Lung microvascular endothelial cell (primary cell): Measurements from ENCODE around the gene NR1H3. TPM values are rescaled to one million over a fixed set of nuclear protein-coding genes. Genes with fewer than 3 reads are reported as not detected.

Source experiments
- DNase-seq, 2 donors: peaks; one replicate each; pipeline versions ENCODE4 v3.0.0 to v3.0.0-alpha.2; 2010; ENCODE audit warnings: low read depth in 2 of 2
- total RNA-seq: library from RNA; depleted of rRNA; stranded (reverse); fragments of >200 nt; gene quantifications from 2 replicates; pipeline ENCODE4 v1.2.1, GENCODE V29; 2014

Gene NR1H3
- total RNA-seq, 1 donor from 2014 or later = 29.8 TPM

DNA sequence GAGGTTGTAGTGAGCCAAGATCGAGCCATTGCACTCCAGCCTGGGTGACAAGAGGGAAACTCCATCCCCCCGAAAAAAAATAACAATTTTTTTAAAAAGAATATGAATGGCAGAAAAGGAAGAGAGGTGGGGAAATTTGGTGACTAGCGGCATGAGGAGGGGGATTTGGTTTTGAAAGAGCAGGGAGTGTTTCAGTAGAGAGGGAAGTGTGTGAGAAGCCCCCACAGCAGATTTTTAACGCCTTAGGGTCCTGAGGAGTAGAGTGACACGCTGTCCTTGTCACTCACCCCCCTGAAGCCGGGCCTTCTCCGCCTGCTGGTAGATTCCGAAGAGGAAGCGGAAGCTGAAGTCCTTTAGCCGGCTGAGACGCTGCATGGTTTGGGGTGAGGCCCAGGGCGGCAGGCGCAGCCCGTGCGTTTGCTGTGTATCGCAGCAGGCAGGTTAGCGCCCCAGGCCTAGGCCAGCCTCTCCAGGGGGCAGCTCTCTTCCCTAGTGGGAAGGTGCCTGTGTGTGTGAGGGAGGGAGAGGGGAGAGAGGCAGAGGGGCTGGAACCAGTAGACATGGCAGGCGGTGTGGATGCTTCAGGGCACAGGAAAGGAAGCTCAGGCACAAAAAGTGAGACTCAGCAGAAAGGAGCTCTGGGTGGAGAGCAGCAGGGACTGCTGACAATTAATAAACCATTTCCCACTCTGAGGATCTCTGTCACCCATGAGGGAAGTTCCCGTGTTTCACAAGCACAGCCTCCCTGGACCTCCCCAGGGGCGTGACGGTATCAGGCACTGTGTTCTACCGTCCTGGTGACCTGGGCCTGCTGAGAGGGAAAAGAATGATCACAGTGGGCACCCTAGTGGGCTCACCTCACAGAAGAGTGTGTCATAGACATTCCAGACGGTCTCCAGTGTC lies 13.1 kb upstream of the NR1H3 start:
- no peak for DNase-seq

DNA sequence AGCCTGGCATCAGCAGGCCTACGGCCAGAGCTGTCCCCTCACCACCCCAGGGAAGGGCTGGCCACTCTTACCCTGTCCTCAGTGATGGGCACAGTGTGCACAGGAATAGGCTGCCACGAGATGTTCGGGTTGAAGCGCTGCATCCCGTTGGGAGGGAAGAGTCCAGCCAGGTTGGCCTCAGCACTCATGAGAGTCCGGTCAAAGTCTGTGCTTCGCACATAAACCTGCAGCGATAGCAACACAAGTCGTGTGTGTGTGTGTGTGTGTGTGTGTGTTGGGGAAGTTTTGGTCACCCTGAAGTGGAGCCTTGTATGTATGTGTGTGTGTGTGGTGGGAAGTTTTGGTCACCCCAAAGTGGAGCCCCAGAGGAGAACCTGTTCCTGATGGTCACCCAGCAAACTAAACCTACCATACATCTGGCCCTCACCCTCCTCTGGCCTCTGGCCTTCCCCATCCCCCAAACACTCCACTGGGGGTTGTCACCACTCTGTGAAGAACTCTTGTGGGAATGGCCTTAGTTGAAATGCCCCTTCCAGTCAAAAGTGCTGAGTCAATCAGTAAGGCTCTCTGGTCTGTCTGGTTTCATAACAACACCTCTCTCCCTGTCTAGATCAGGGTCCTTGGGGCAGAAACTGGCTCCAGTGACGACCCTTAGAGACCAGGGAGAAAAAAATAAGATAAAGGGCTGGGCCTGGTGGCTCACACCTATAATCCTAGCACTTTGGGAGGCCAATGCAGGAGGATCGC lies 12.0 kb upstream of the NR1H3 start:
- no peak for DNase-seq

DNA sequence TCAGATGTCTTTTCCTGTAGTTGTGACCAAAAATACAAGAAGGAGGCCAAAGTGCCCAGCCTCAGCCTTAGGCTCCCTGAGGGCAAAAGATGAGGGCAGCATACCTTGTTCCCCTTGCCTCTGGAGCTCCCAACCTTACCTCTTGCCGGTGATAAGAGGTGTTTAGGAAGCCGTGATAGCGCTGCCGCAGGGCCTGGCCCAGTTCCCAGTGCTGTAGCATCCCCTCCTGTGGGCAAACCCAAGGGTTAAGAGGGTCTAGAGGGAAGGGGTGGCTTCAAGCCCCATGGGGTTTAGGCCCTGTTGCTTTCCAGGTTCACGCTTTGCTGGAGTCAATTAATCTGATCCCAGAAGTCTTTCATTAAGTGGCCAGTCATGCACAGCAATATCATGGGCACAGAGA lies 10.3 kb upstream of the NR1H3 start:
- DNase-seq = no peak

DNA sequence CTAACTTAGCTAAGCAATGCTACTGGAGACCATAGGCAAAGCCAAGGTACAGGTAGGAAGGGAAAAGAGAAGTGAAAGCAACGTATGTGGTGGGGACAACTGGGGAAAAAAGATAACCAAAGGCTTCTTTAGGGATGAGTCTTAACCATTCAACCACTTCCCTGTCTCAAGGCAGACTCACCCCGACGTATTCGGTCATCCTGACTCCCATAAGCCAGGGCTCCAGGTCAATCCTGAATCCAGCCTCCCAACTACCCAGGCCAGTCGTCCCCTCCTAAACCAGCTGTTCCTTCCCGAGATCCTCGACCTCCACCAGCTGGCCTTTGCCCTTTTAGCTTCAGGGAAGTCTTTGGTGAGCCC lies 9.5 kb upstream of the NR1H3 start:
- DNase-seq = no peak

DNA sequence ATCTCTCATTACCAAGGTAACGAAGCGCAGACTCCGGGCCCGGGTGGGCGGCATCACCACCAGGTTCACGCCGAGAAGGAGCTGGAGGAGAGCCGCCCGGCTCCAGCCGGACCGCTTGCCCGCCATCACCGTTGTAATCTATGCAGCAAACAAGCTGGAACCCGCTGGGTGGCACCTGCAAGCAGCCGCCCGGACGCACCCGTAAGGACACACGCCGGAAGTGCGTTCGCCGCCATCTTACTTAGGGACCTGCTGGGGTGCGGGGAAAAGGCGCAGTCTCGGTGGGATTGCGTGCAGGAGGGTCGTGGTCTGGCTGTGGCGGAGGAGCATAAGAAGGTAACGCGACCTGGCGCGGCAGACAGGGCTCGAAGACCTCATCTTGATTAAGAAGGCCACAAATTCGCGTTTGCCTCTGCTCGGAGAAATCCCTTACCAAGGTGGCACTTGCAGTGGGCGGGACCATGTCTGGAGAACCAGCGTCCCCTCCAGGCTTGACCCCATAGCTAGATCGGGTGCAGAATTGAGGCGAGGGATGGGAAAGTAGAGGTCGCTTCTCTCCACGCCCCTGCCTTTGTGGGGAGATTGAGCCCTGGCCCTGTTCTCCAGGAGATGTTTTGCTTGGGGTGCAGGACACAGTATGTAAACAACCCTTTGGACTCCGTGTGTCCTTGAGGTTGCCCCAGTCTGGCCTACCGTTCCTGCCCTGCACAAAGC lies 9.0 kb upstream of the NR1H3 start, which contains the start of gene ACP2:
Gene ACP2, minus strand, starts transcription at position 151 of the 714 bp plus-strand sequence. Its CDS starts 25 bp downstream, at position 126.
- DNase-seq = peak; percentile 92 to 93

DNA sequence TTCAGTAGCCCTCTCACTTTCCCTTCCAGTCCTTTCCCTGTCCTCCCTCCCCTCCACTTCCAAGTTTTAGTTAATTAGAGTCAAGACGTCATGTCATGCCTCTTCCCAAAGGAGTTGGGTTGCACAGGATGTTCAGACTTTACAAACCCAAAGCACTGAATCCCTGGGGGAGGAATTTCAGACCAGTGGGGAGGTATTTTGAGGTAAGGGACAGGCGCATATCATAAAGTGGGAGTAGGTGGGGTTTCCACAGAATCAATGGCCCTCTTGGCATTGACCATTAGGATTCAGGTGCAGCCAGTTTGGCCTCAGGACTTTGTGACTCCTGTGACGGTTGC lies 8.4 kb upstream of the NR1H3 start:
- no peak for DNase-seq

DNA sequence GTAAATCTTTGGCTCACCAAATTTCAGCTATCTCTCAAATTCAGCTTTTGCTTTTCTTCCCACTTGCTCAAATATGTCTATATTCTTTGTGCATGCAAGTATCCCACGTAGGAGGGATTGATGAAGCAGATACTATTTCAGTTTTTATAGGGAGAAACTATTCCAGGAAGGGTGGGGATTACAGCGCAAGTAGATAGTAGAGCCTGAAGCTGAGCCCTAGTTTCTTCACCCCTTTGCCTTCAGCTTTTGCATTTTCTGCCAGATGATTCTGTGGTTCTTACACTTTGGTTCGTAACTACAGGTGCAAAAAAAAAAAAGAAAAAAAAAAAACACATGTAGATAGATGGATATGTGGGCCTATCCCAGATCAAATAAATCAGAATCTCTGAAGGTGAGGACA lies 6.0 kb upstream of the NR1H3 start:
- no peak for DNase-seq

DNA sequence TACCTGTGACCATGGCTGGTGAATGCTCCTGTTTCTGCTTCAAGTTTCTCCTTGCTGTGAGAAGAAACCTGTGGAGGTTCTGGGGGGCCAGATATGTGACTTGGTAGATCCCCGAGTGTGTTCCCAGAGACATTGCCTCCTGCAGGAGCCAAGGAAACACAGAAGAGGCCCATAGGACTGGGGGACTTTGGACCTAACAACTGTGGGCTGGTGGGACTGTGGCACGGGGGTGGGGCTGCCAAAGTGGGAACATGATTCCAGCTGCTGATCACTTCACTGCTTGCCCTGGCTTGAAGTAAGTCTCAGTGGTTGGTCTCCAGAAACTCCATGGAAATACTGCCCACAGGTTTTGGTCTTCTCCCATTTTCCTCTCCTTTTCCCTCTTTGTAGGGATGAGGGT lies 4.1 kb upstream of the NR1H3 start:
- DNase-seq = no peak

DNA sequence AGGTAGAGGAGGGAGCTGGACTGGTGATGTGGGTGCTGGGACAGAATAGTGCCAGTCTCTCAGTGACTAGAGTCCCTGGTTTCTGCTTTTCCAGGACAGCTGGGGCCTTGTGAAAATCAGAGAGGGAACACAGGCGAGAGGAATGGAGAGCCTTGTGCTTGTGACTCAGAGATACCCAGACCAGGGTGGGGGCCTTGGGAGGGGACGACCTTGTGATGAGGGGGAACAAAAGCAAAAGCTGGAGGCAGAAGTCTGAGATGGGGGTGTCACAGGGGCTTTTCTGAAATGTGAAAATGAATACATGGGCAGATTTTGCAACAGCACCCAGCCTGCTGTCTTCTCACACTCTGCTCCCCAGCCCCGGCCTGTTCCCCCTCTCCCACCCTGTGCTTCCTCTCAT lies 3.4 kb upstream of the NR1H3 start:
- DNase-seq = peak; percentile 29 to 47

DNA sequence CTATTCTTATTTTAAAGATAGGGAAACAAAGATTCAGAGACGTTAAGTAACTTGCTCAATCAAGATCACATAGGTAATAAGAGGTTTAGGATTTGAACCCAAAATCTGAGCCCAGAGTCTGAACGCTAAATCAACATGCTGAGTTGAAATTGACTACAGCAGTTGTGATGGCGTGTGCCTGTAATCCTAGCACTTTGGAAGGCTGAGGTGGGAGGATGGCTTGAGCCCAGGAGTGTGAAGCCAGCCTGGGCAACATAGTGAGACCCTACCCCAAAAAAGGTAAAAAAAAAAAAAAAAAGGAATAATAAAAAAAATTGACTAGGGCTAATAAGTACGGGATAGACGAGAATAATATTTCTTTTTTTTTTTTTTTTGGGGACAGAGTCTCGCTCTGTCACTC lies 1.4 kb upstream of the NR1H3 start:
- no peak for DNase-seq

DNA sequence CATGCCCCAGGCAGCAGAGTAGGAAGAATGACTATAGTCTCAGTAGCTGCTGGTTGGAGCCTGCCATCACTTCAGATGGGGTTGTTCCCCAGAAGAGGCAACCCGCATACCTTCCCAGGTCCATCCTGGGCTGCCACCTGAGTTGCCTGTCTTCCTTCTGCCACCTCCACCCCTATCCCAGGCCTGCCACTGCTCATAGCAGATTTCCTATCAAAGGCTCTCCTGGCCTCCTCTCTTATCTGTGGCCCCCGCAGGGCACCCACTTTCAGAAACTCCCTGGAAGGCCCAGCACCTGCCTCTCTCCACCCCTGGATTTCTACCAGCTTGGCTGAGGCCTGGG lies 649 bp upstream of the NR1H3 start:
- no peak for DNase-seq

DNA sequence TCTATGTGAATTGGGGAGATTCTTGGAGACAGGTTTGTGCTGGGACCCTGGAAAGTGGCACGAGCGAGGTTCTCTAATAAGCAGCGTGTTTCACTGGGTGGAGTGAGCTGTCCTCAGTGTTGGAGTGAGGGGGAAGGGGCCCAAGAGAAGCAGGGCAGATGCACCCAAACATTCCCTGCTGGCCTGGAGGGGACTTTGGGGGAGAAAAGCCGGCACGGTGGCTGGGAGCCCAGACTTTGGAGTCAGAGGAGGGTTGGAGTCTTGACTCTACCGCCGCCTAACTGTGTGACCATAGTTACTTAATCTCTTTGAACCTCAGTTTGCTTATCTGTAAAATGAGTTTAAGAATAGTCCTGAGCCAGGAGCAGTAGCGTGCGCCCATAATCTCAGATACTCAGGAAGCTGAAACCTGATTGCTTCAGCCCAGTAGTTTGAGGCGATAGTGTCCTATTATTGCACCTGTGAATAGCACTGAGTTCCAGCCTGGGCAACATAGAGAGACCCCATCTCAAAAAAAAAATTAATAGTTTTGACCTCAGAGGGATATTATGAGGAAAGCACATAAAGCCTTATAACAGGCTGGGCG lies 614 bp downstream of the NR1H3 start:
- no peak for DNase-seq

DNA sequence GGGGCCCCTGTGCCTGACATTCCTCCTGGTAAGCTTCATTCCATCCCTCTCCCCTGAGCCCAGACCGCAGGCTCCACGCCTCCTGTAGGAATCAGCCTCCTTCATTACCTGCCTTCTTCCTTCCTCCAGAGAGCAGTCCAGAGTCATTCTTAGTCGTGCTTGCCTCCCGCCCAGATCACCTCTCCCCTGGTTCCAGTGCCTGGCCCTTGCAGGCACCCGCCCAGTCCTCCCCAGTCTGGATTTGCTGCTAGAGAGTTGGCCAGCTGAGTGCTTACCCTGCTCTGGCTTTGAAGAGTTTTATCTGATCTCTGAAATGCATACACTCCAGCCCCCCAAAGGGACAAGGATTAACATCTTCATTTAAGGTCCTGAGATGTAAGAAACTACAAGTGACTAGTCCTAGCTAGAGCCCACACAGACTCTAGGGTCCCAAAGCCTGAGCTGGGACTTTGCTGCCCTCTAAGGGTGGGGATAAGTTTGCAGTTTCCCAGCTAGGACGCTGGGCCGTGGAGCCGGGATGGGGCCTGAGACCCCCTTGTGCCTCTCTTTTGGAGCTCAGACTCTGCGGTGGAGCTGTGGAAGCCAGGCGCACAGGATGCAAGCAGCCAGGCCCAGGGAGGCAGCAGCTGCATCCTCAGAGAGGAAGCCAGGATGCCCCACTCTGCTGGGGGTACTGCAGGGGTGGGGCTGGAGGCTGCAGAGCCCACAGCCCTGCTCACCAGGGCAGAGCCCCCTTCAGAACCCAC lies 1.6 kb downstream of the NR1H3 start:
- DNase-seq = peak; percentile 53 to 66

DNA sequence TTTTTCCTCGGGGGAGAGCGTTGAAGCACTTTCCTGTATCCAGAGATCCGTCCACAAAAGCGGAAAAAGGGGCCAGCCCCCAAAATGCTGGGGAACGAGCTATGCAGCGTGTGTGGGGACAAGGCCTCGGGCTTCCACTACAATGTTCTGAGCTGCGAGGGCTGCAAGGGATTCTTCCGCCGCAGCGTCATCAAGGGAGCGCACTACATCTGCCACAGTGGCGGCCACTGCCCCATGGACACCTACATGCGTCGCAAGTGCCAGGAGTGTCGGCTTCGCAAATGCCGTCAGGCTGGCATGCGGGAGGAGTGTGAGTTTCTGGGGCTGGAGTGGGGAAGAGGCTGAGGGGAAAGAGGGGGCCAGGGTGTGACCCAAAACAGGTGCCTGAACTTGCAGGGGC lies 2.6 kb downstream of the NR1H3 start:
- no peak for DNase-seq

DNA sequence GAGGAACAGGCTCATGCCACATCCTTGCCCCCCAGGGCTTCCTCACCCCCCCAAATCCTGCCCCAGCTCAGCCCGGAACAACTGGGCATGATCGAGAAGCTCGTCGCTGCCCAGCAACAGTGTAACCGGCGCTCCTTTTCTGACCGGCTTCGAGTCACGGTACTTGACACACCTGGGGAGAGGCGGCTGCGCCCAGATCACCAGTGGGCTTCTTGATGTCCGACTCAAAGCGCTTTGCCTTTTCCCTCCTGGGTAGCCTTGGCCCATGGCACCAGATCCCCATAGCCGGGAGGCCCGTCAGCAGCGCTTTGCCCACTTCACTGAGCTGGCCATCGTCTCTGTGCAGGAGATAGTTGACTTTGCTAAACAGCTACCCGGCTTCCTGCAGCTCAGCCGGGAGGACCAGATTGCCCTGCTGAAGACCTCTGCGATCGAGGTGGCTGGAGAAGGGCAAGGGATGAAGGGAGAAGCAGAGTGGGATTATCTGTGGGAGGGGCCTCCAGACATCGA lies 3.5 kb downstream of the NR1H3 start:
- no peak for DNase-seq

DNA sequence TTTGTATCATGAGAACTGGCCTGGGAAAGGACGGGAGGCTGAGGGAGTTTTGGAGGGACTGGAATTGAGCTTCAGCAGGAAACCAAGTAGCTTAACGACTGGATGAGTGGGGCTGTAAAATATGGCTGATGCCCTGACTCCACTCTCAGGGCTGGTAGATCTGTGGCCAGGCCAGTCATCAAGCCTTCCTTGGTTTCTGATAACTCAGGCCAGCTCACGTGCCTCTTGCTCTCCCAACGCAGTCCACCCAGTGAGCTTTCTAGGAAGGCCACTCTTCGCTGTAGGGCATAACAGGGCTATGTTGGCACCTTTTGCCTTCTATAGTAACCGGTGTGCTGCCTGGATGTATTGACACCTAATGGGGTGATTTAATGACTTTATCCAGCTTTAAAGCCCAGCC lies 6.3 kb downstream of the NR1H3 start:
- no peak for DNase-seq

DNA sequence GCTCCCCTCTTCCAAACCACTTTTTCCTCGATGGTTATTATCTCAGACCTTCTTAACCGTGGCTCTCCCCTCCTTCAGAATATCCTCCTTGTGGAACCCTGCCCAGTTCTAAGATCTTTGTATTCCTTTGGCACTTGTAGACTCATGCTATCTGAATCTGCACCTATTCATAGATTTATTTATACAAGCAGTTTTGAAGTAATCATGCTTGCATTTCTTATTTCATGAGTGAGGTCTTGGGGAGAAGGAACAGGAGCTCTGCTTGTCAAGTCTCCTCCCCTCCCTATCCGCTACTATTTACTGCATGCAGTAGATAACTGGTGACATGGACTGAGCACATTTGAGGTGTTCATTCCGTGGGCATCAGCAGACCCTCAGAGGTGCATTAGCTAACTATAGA lies 6.7 kb downstream of the NR1H3 start:
- DNase-seq = no peak

DNA sequence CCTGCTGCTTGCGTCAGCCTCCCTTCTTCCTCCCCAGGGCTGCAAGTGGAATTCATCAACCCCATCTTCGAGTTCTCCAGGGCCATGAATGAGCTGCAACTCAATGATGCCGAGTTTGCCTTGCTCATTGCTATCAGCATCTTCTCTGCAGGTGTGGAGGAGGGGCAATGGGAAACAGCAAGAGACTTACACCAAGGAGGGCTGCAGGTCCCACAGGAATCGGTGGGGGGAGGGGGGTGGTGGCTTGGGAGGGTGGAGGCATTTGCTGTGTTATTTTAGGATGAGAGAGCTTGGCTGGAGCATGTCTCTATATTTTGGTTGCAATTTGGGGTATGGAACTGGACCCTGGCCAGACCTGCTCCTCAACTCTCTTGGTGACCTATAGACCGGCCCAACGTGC lies 10.1 kb downstream of the NR1H3 start:
- DNase-seq = no peak

DNA sequence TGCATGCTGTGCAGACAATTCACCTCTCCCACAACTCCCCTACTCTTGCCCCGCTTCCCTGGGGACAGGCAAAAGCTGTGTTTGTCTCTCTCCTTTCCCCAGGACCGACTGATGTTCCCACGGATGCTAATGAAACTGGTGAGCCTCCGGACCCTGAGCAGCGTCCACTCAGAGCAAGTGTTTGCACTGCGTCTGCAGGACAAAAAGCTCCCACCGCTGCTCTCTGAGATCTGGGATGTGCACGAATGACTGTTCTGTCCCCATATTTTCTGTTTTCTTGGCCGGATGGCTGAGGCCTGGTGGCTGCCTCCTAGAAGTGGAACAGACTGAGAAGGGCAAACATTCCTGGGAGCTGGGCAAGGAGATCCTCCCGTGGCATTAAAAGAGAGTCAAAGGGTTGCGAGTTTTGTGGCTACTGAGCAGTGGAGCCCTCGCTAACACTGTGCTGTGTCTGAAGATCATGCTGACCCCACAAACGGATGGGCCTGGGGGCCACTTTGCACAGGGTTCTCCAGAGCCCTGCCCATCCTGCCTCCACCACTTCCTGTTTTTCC lies 10.7 kb downstream of the NR1H3 start:
- DNase-seq = no peak

DNA sequence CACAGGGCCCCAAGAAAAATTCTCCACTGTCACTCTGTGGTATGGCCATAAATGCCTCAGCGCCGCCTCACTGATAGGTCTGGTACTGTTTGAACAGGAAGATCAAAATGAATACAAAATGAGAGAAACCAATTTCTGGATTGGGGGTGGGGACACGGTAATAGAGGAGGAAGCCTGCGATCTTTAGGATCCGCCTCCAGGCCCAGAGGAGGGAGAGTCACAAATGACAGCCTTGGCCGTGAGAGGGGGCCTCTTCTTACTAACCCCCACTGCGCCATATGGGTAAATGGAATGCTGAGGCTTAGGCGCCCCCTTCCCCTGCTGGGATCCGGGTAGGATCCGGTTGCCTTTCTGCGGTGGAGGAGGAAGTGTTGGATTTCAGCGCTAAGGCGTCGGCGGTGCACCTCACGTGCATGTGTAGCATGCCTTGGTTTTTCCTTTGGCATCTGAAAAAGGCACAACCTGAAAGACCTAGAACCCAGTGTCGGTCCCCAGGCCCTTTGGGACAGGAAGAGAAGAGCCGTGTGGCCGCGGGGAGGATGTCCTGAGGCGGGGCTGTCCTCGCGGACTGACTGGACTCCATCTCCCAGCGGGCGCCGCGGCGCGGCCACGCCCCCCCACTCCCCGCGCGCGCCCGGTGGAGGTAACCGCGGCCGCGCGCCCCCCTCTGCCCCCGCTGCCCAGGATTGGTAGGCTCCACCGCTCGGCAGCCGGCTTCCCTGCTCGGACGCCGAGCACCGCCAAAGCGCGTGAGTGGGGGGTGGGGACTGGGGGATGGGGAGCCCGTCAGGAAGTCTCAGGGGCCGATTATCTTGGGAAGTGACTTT lies 11.4 kb downstream of the NR1H3 start:
- DNase-seq = peak; percentile 85 to 95
